Body of pancreas (tissue), 4 donors: Measurements from ENCODE around the gene ENHO. TPM values are rescaled to one million over a fixed set of nuclear protein-coding genes. Genes with fewer than 3 reads are reported as not detected.

Source experiments
- ATAC-seq: fragments of 150-250 bp; one replicate; pipeline ENCODE4 v1.9.1; 2016
- DNase-seq, 4 donors: peaks; one replicate each; pipeline ENCODE4 v3.0.0-alpha.2; 2019
- H3K27ac ChIP-seq, 4 donors: fragments of 200-600 bp; sonication (generic); 1 replicate in 3 of 4; 2 replicates in 1 of 4; pipeline versions ENCODE4 v1.5.1 to v1.6.1; 2016 to 2019; ENCODE audit warnings: mild to moderate bottlenecking in 1 of 4, mixed read lengths in 1 of 4, moderate library complexity in 1 of 4
- H3K27me3 ChIP-seq, 2 donors: fragments of 200-600 bp; sonication (generic); one replicate each; pipeline ENCODE4 v1.6.0; 2016; ENCODE audit warnings: mild to moderate bottlenecking in 1 of 2
- H3K36me3 ChIP-seq, 2 donors: fragments of 200-600 bp; sonication (generic); replicated peaks in 1 of 2; 2 replicates each; pipeline ENCODE4 v1.5.1; 2016; ENCODE audit warnings: low read depth in 2 of 2; ENCODE audit not compliant: insufficient read depth in 1 of 2
- H3K4me1 ChIP-seq: fragments of 200-600 bp; sonication (generic); one replicate; pipeline ENCODE4 v1.6.0; 2016
- H3K4me3 ChIP-seq, 2 donors: fragments of 200-600 bp; sonication (generic); 1 replicate in 1 of 2; 2 replicates in 1 of 2; pipeline ENCODE4 v1.5.1; 2016 to 2019
- H3K9me3 ChIP-seq, 3 donors: fragments of 200-600 bp; sonication (generic); 1 replicate in 2 of 3; 2 replicates in 1 of 3; pipeline ENCODE4 v1.5.1; 2016
- POLR2A ChIP-seq, 3 donors: fragments of 450-650 bp; IDR thresholded peaks; one replicate each; pipeline ENCODE4 v1.6.1; 2016; ENCODE audit warnings: antibody characterized with exemption in 3 of 3, mild to moderate bottlenecking in 2 of 3
- WGBS, 2 donors: methylation state at CpG; one replicate each; pipeline ENCODE4 v1.1.5; 2017; 5-methylcytosine and 5-hydroxymethylcytosine counted together
- intact Hi-C: fragments of 100-400 bp; cut with DNase I; formaldehyde crosslinking; loops from one replicate; pipeline ENCODE4 v1.15.1; 2023
- total RNA-seq, 2 donors: library from RNA; depleted of rRNA; stranded (reverse); fragments of >200 nt; gene quantifications; one replicate each; pipeline ENCODE4 v1.1.0, GENCODE V29; 2016
- TF ChIP-seq, protein P1 (sequence below), 7 experiments: fragments of 450-650 bp in 4 of 7; fragments of 200-600 bp in 3 of 7; sonication (generic) in 3 of 7; IDR thresholded peaks; one replicate each; pipeline ENCODE4 v1.5.1; 2016 to 2019; ENCODE audit warnings: antibody characterized with exemption in 7 of 7

Gene ENHO
- total RNA-seq: 1 to 10 TPM in 1 of 2 donors, not detected in 1; 2.9 TPM

- ATAC-seq (peak; percentile 99), DNase-seq (peak; percentile 90 to 92 (median 92))
- intact Hi-C loops: no loop called here
- TF ChIP-seq POLR2A (IDR thresholded peaks at IDR 0.05): peak in 1 of 3 donors; percentile 19
- TF ChIP-seq, protein P1, sequence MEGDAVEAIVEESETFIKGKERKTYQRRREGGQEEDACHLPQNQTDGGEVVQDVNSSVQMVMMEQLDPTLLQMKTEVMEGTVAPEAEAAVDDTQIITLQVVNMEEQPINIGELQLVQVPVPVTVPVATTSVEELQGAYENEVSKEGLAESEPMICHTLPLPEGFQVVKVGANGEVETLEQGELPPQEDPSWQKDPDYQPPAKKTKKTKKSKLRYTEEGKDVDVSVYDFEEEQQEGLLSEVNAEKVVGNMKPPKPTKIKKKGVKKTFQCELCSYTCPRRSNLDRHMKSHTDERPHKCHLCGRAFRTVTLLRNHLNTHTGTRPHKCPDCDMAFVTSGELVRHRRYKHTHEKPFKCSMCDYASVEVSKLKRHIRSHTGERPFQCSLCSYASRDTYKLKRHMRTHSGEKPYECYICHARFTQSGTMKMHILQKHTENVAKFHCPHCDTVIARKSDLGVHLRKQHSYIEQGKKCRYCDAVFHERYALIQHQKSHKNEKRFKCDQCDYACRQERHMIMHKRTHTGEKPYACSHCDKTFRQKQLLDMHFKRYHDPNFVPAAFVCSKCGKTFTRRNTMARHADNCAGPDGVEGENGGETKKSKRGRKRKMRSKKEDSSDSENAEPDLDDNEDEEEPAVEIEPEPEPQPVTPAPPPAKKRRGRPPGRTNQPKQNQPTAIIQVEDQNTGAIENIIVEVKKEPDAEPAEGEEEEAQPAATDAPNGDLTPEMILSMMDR (IDR thresholded peaks at IDR 0.05): peak in 2 of 7 experiments; percentile 16 to 41
- Histone ChIP-seq H3K4me3 (no peak within 1 kb of the TSS), H3K4me1 (peaks cover 11% of the 10 kb centered on the region), H3K36me3 (no peaks in the 10 kb centered on the region), H3K27me3 (no peaks in the 10 kb centered on the region), H3K27ac (peak within 1 kb of the TSS in 2 of 4 donors; percentile 25 to 34), H3K9me3 (no peaks in the 10 kb centered on the region)
- 6 to 43% methylated on average over 4 to 56 of the region's 63 CpGs for WGBS, 2 donors
Observed at GRCh38 chr9:34522971-34523797, at the start of gene ENHO. Gene ENHO, minus strand, starts transcription at chr9:34522990. Its CDS starts 1,295 bp downstream, at chr9:34521695.

GRCh38 chr9:34572092-34572491 is 49.3 kb upstream of the ENHO start:
- ATAC-seq: no peak
- intact Hi-C loops: no loop called here
- DNase-seq: no peak
- TF ChIP-seq, protein P1 (IDR thresholded peaks at IDR 0.05): no peak
- no peak for TF ChIP-seq POLR2A (IDR thresholded peaks at IDR 0.05)
- Histone ChIP-seq H3K4me3 (no peak overlapping the region), H3K36me3 (no peaks in the 10 kb centered on the region), H3K27me3 (peaks cover 0 to 2% of the 10 kb centered on the region in 2 donors), H3K9me3 (no peaks in the 10 kb centered on the region), H3K4me1 (no peaks in the 10 kb centered on the region), H3K27ac (no peak overlapping the region)

GRCh38 chr9:34571481-34571810 is 48.7 kb upstream of the ENHO start:
- no peak overlapping the region for H3K27ac ChIP-seq
- intact Hi-C loops: no loop called here
- H3K36me3 ChIP-seq: no peaks in the 10 kb centered on the region
- no peaks in the 10 kb centered on the region for H3K9me3 ChIP-seq
- H3K27me3 ChIP-seq: no peaks in the 10 kb centered on the region
- H3K4me1 ChIP-seq: no peaks in the 10 kb centered on the region
- DNase-seq (no peak), ATAC-seq (no peak)
- TF ChIP-seq, protein P1 (IDR thresholded peaks at IDR 0.05): no peak
- no peak for TF ChIP-seq POLR2A (IDR thresholded peaks at IDR 0.05)
- WGBS, 2 donors: 55 to 60% methylated on average over 8 to 12 of the region's 12 CpGs
- H3K4me3 ChIP-seq: no peak overlapping the region

DNA sequence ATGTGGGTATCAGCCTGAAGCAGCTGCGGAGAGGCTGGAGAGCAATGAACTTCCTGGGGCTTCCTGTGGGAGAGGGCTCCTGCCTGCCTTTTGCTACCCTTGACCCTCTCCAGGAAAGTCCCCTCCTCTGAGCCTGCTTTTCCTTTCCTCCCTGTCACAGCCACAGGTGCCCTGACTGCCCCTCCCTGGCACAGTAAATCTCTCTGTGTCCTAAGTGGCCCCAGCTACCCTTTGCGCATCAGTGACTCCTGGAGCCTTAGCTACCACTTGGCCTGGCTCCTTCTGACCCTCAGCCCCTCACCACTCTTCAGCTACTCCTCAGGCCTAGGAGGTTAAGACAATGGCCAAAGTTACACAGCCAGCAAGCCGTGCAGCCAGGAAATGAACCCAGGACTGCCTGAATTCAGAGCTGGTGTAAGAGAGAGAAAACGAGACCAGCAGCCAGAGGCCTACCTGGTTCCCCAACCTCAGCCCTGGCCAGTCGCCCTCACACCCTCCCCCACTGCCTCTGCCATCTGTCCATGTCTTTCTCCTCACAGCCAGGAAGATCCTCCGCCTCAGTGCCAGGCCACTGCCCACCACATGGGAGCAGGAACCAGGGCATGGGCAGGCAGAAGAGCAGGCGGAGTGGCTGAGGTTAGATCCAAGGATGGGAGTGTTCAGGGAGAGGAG is 48.2 kb upstream of the ENHO start:
- Histone ChIP-seq H3K27me3 (no peaks in the 10 kb centered on the region), H3K9me3 (no peaks in the 10 kb centered on the region), H3K36me3 (no peaks in the 10 kb centered on the region), H3K4me3 (no peak overlapping the region), H3K27ac (no peak overlapping the region), H3K4me1 (no peaks in the 10 kb centered on the region)
- ATAC-seq (no peak), DNase-seq (no peak)
- TF ChIP-seq, protein P1 (IDR thresholded peaks at IDR 0.05): no peak
- no peak for TF ChIP-seq POLR2A (IDR thresholded peaks at IDR 0.05)
- intact Hi-C loops: no loop called here
- 73 to 78% methylated on average over 6 to 7 of the region's 7 CpGs for WGBS, 2 donors
